Liver (tissue), 3 donors: ENCODE data around the gene HSPA12A.

Experiments used
- ATF3 ChIP-seq: IDR thresholded peaks from 2 replicates; pipeline ENCODE4 v1.6.1; 2016; ENCODE audit warnings: antibody characterized with exemption
- CTCF ChIP-seq: fragments of 150-350 bp; IDR thresholded peaks from 2 replicates; pipeline ENCODE4 v1.5.1; 2017; ENCODE audit warnings: improper control_type of control experiment, low read depth, low read length; ENCODE audit not compliant: missing input control
- JUND ChIP-seq, 2 donors: IDR thresholded peaks; 2 replicates each; pipeline ENCODE4 v1.6.1; 2016; ENCODE audit warnings: antibody characterized with exemption in 2 of 2
- RAD21 ChIP-seq, 2 donors: IDR thresholded peaks; 2 replicates each; pipeline ENCODE4 v1.6.1; 2016; ENCODE audit warnings: antibody characterized with exemption in 2 of 2, mild to moderate bottlenecking in 2 of 2
- RXRA ChIP-seq, 2 donors: IDR thresholded peaks; 2 replicates each; pipeline ENCODE4 v1.6.1; 2017 to 2018; ENCODE audit warnings: antibody characterized with exemption in 2 of 2, mild to moderate bottlenecking in 1 of 2
- ZBTB33 ChIP-seq: IDR thresholded peaks from 2 replicates; pipeline ENCODE4 v1.6.1; 2016; ENCODE audit warnings: antibody characterized with exemption
- TF ChIP-seq, protein P1 (sequence below): IDR thresholded peaks from 2 replicates; pipeline ENCODE4 v1.6.1; 2016; ENCODE audit warnings: antibody characterized with exemption, mild to moderate bottlenecking
- donor health status: healthy.
- donor health status: healthy.

DNA sequence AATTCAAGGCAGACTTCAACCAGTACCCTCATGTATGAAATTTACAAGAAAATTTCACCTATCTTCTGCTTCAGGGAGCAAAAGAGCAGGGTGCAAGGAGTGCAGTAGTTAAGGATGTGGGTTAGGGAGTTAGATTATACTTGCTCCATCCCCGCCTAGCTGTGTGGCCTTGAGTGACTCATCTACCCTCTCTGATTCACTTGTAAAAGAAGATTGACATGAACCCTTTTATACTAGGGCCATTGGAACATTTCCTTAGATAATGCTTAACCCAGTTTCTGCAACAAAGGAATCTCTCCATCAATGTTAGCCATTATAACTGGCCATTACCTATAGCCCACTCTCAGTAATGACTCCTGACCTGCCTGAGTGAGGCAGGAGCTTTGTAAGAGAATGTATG lies 10.2 kb upstream of the HSPA12A start:
- TF ChIP-seq CTCF (no peak), RXRA (IDR thresholded peaks at IDR 0.05) (no peak), ZBTB33 (no peak), JUND (IDR thresholded peaks at IDR 0.05) (no peak), RAD21 (IDR thresholded peaks at IDR 0.05) (no peak), ATF3 (no peak)
- TF ChIP-seq, protein P1, sequence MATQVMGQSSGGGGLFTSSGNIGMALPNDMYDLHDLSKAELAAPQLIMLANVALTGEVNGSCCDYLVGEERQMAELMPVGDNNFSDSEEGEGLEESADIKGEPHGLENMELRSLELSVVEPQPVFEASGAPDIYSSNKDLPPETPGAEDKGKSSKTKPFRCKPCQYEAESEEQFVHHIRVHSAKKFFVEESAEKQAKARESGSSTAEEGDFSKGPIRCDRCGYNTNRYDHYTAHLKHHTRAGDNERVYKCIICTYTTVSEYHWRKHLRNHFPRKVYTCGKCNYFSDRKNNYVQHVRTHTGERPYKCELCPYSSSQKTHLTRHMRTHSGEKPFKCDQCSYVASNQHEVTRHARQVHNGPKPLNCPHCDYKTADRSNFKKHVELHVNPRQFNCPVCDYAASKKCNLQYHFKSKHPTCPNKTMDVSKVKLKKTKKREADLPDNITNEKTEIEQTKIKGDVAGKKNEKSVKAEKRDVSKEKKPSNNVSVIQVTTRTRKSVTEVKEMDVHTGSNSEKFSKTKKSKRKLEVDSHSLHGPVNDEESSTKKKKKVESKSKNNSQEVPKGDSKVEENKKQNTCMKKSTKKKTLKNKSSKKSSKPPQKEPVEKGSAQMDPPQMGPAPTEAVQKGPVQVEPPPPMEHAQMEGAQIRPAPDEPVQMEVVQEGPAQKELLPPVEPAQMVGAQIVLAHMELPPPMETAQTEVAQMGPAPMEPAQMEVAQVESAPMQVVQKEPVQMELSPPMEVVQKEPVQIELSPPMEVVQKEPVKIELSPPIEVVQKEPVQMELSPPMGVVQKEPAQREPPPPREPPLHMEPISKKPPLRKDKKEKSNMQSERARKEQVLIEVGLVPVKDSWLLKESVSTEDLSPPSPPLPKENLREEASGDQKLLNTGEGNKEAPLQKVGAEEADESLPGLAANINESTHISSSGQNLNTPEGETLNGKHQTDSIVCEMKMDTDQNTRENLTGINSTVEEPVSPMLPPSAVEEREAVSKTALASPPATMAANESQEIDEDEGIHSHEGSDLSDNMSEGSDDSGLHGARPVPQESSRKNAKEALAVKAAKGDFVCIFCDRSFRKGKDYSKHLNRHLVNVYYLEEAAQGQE: no peak
